AG10803 (cell line): Measurements from ENCODE around the gene HERC3.

Experiments
- DNase-seq: peaks from one replicate; pipeline ENCODE4 v3.0.0; 2010; ENCODE audit warnings: low read depth
- H3K4me3 ChIP-seq: 2 replicates; pipeline ENCODE4 v1.5.1; 2011; ENCODE audit warnings: mild to moderate bottlenecking, low read length, control low read depth
- CTCF ChIP-seq: conservative IDR thresholded peaks from 2 replicates; pipeline ENCODE4 v1.5.1; 2011; ENCODE audit warnings: mild to moderate bottlenecking, low read length, control low read depth, inconsistent platforms

HERC3 gene

GRCh38 chr4:88732714-88733368 is 140.6 kb downstream of the HERC3 start:
- no peak for DNase-seq
- no peak for TF ChIP-seq CTCF
- H3K4me3 ChIP-seq, result no peak overlapping the region

- no peak for TF ChIP-seq CTCF
Measured at GRCh38 chr4:88734403-88734949, 142.2 kb downstream of the HERC3 start.

GRCh38 chr4:88735564-88735963 is 143.3 kb downstream of the HERC3 start:
- no peak for TF ChIP-seq CTCF
- DNase-seq, result peak; percentile 23
- H3K4me3 ChIP-seq, result no peak overlapping the region

More at GRCh38 chr4:88734403-88734949, 142.2 kb downstream of the HERC3 start:
- H3K4me3 ChIP-seq, result no peak overlapping the region
- DNase-seq, result no peak

GRCh38 chr4:88736264-88736663 is 144.0 kb downstream of the HERC3 start:
- H3K4me3 ChIP-seq, result no peak overlapping the region
- TF ChIP-seq CTCF, result no peak
- no peak for DNase-seq

GRCh38 chr4:88737307-88737941 is 145.1 kb downstream of the HERC3 start:
- H3K4me3 ChIP-seq, result no peak overlapping the region
- TF ChIP-seq CTCF, result no peak
- no peak for DNase-seq

- no peak overlapping the region for H3K4me3 ChIP-seq
- DNase-seq, result no peak
- TF ChIP-seq CTCF, result no peak
Measured at GRCh38 chr4:88738180-88738579, 145.9 kb downstream of the HERC3 start.

GRCh38 chr4:88742561-88742960 is 150.3 kb downstream of the HERC3 start:
- DNase-seq, result no peak
- TF ChIP-seq CTCF, result no peak
- no peak overlapping the region for H3K4me3 ChIP-seq
